CD1c-positive myeloid dendritic cell (primary cell): ENCODE measurements around the gene SPG21.
A peak's percentile ranks its signal among the peaks of the same experiment; 100 is the strongest.

ENCODE experiments used
- DNase-seq: peaks from one replicate; pipeline ENCODE4 v3.0.0-alpha.2; 2016; ENCODE audit errors: extremely low spot score

Gene SPG21

GRCh38 chr15:64938192-64938591 lies 51.5 kb downstream of the SPG21 start:
- no peak for DNase-seq

DNA sequence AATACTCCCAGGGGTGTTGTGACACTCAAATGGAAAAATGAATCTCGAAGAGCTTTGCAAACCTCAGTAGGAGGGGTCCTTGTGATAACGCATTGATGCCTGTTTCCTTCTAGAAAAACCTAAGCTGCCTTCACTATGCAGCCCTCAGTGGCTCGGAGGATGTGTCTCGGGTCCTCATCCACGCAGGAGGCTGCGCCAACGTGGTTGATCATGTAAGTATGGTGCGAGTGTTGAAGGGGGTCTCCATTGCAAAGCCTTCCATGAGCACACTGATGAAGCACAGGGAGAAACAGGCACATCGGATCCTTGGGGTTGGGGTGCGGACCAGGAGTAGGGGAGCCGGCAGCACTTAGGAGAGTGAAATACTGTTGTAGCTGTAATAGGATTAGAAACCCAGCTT lies 55.7 kb downstream of the SPG21 start:
- no peak for DNase-seq

DNA sequence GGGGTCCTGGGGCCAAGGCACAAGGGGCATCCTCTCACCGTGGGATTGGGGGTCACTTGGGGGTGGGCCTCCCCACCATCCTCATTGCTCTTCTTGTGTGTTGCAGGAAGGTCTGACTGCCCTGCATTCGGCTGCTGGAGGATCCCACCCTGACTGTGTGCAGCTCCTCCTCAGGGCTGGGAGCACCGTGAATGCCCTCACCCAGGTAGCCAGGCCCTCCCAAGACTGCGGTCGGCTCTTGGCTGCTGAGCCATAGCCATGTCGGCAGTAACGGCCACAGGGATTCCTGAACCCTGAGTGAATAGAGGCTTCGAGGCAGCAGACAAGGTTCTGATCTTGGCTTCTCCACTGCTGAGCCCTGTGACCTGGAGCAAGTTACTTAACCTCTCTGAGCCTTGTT lies 58.3 kb downstream of the SPG21 start:
- no peak for DNase-seq

- DNase-seq: no peak
Measured at GRCh38 chr15:64930778-64931371, 58.8 kb downstream of the SPG21 start.

- no peak for DNase-seq
Measured at GRCh38 chr15:64930019-64930652, 59.6 kb downstream of the SPG21 start.

GRCh38 chr15:64928626-64929220 lies 61.0 kb downstream of the SPG21 start:
- no peak for DNase-seq

DNA sequence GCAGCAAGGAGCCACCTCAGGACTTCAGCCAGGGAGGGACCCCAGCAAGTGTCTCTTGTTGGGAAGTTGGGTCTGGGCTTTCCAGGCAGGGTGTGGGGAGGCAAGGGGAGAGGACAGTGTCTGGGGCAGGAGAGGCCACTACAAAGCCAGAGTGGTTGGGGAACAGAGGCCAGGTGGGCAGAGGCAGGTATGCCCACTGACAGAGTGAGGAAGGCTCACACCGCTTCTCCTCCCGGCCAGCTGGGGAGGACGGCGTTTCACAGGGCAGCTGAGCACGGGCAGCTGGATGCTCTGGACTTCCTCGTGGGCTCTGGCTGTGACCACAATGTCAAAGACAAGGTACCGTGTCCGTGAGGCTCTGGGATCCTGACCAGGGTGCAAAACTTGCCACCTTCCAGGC lies 63.1 kb downstream of the SPG21 start:
- no peak for DNase-seq

- DNase-seq: peak; percentile 13
Measured at GRCh38 chr15:64925335-64926330, 64.1 kb downstream of the SPG21 start.

GRCh38 chr15:64923546-64923945 lies 66.2 kb downstream of the SPG21 start:
- no peak for DNase-seq

DNA sequence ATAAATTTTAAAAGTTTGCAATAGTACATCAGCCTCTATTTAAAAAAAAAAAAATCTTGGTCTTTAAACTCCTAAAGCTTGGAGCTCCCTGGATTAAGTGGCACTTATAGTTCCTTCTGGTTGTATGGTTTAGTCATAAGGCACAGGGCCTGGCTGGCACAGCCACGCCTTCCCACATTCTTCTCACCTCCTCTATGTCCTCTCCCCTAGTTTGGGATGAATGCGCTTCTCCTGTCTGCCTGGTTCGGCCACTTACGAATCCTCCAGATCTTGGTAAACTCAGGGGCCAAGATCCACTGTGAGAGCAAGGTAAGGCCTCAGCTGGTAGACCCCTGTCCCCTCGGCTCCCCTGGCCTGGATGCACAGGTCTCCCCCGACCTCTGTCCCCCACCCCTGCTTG lies 68.0 kb downstream of the SPG21 start:
- DNase-seq: no peak

- DNase-seq: no peak
Measured at GRCh38 chr15:64919721-64920120, 70.0 kb downstream of the SPG21 start.

GRCh38 chr15:64917211-64917610 lies 72.5 kb downstream of the SPG21 start:
- no peak for DNase-seq

DNA sequence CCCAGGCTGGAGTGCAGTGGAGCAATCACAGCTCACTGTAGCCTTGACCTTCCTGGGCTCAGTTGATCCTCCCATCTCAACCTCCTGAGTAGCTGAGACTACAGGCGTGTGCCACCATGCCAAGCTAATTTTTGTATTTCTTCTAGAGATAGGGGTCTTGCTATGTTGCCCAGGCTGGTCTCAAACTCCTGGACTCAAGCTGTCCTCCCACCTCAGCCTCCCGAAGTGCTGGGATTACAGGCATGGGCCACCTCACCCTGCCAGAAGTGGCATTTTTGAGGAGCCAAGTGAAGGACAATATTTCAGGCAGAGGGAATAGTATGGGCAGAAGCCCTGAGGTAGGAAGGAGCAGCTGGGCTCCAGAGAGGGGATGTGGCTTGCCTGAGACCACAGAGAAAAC lies 73.3 kb downstream of the SPG21 start:
- DNase-seq: no peak

- DNase-seq: no peak
Measured at GRCh38 chr15:64915518-64916227, 74.0 kb downstream of the SPG21 start.
